ENCODE data around the gene TUBA4A.

TUBA4A gene

DNA sequence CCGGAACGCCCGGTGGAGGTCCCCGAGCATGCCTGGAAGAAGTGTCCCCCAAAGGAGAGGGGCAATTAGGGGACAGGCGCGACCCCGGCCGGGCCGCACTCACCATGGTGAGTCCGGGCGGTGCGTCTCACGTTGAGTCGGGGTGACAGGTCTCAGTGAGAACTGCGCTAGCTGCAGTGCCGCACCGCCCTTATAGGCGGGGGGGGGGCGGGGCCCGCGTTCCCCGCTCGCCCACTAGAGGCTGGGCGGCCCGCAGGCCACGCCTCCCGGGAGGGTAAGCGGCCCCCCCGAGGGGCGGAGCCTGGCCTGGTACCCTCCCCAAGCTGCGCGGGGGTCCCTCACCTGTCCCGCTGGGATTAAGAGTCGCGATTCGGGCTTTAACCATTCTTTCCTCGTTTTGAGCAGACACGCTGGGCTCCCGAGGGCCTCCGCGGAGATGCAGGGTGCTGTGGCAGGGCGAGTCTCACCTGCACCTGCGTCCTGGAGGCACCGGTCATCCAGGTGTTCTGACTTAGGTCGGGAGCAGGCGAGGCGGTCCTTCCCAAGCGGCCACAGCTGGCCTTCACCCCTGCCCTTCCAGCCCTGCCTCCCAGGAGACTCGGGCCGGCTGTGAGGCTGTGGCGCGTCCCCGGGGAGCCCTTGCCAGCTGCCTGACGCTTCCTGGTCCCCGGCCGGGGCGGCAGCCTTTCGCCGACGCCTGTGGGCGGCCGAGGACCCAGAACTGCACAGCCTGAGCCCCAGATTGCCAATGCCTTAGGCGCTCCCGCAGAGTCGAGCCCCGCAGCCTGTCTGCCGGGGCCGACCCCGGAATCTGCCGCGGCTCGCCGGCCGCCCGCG, at the start of gene TUBA4A:
Gene TUBA4A (minus strand): TSS at position 166 of the 837 bp plus-strand sequence. CDS start 60 bp downstream, at position 106.
- TF ChIP-seq, protein P1, sequence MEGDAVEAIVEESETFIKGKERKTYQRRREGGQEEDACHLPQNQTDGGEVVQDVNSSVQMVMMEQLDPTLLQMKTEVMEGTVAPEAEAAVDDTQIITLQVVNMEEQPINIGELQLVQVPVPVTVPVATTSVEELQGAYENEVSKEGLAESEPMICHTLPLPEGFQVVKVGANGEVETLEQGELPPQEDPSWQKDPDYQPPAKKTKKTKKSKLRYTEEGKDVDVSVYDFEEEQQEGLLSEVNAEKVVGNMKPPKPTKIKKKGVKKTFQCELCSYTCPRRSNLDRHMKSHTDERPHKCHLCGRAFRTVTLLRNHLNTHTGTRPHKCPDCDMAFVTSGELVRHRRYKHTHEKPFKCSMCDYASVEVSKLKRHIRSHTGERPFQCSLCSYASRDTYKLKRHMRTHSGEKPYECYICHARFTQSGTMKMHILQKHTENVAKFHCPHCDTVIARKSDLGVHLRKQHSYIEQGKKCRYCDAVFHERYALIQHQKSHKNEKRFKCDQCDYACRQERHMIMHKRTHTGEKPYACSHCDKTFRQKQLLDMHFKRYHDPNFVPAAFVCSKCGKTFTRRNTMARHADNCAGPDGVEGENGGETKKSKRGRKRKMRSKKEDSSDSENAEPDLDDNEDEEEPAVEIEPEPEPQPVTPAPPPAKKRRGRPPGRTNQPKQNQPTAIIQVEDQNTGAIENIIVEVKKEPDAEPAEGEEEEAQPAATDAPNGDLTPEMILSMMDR (IDR thresholded peaks at IDR 0.05; ENCODE audit: low read depth, low read length), result no peak
- H3K4me3 ChIP-seq (ENCODE audit: low read depth, low read length), result peak within 1 kb of the TSS; percentile 54

DNA sequence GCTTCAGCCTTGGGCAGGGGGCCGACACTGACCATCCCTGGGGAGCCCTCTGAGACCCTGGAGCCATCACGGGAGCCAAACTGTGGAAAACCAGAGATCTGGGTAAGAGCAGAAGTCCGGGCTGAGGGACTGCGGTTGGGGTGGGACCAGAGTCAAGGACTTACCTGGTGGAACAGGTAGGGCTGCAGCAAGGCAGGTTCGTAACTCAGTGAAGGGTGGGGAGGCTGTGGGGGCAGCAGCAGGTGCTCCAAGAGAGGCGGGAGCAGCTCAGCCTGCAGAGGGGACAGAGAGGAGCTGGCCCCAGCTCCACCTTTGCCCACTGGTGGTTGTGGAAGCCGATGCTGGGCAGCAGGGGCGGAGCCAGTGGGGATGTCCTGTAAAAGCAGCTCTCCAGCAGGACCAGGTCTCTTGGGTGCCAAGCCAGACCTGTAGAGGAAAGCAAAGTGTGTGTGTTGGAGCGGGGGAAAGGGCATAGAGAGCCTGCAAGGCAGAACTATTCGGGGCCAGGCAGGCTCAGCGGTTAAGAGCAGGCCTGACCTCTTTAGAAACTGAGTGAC, 48.8 kb upstream of the TUBA4A start:
- no peak overlapping the region for H3K4me3 ChIP-seq (ENCODE audit: low read depth, low read length)
- TF ChIP-seq, protein P1 (IDR thresholded peaks at IDR 0.05; ENCODE audit: low read depth, low read length), result no peak

DNA sequence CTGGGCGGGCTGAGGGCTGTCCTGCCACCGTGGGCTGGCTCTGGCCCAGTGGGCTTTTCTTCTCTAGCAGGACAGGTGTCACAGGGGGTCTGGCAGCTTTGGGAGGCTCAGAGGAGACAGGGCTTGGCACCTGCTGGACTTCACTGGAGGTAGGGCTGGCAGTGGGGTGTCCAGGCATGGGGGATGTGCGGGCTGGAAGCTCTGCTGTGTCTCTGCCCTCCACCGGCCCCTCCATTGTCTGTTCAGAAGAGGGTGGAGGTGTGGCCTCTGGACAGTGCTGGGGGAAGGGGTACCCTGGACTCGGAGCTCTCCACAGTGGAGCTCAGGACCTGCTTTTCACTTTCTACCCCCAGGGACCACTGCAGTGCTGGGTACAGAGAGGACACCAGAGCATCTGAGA, 46.3 kb upstream of the TUBA4A start:
- no peak overlapping the region for H3K4me3 ChIP-seq (ENCODE audit: low read depth, low read length)
- TF ChIP-seq, protein P1 (IDR thresholded peaks at IDR 0.05; ENCODE audit: low read depth, low read length), result no peak

DNA sequence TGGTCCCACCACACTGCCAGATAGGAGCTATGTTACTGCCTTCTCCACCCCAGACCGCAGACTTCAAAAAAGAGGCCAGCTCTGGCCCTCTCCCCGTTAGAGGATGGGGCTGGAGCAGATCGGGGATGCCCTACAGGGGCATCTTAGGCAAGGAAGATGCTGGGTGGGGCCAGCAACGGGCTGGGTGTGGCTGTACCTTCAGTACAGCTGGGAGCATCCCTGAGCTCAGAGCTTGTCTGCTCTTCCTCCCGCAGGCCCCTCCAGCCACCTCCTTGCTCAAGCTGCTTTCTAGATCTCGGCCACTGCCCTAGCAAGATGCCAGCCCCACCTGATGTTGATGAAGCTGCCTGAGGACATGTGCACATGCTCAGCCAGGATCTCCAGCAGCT, 45.6 kb upstream of the TUBA4A start:
- TF ChIP-seq, protein P1 (IDR thresholded peaks at IDR 0.05; ENCODE audit: low read depth, low read length), result no peak
- H3K4me3 ChIP-seq (ENCODE audit: low read depth, low read length), result no peak overlapping the region

DNA sequence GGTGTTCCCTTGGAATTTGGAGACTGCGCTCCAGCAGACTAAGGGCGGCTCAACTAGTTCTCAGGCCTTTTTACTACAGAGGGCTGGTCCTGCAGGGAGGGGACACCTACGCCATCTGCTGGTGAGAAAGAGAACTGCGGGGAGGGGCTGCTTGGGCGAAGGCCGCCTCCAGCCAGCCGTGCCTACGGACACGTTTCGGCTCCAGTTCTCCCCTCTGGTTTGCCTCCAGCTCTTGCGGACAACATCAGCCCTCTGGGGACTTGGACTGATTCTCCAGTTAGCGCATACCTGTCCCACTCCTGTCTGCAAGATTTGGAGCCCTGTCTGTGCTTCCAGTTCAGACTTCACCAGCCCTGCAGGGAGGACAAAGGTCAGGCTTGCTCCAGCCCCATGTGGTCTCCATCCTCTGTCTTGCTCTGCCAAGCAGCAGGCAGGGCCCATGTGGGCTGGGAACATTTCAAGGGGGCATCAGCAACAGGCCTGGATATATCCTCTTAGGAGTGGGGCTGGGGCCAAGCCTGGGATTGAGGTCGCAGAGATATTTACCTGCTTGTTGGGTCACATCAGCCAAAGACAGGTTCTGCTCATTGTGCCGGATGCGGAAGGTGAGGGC, 45.1 kb upstream of the TUBA4A start:
- H3K4me3 ChIP-seq (ENCODE audit: low read depth, low read length), result no peak overlapping the region
- TF ChIP-seq, protein P1 (IDR thresholded peaks at IDR 0.05; ENCODE audit: low read depth, low read length), result peak; percentile 99

DNA sequence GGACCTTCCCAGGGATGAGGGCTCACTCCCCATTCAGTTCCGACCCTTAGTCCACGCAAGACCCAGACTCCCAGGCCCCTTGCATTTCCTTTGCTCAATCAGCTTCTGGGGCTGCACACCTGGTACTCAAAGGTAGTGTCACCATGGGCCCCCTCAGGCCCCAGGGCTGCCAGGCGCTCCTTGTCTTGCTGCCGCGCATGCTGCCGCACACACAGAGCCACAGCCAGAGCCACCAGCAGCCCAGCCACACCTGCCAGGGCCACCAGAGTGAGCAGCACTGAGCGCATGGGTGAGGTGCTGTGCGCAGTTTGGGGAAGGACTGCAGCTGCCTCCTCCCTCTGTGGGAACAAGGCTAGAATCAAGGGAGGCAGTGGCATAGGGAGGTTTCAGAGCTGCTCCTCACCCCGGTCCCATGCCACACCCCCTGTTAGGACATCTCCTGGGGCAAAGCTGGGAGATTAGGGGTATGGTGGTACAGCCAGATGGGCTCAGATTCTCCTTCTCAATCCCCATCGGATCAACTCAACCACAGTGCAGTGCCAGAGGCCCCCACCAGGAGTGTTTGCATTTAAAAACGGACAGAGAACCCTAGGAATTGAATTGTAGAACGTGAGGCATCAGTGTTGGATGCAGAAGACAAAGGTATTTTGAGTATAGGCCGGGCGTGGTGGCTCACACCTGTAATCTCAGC, 44.2 kb upstream of the TUBA4A start:
- H3K4me3 ChIP-seq (ENCODE audit: low read depth, low read length), result no peak overlapping the region
- TF ChIP-seq, protein P1 (IDR thresholded peaks at IDR 0.05; ENCODE audit: low read depth, low read length), result peak; percentile 30
